ENCODE measurements around the gene MRPS18A.

DNA sequence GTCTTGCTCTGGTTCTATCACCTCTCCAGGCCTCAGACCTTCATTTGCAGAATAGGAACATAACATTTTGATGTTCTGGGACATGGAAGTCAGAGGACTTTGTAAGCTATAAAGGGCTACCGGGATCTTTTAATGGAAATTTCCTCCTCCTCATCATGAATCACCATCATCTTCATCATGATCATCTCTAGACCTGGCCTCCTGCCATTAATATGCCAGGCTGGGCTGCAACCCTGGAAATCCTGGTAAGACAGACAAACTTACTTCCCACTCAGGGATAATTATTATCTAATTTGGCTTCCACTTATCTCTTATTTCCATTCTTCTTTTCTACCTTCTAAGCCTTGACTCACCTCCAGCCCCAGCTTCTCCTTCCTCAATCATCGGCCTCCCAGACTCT lies 41.0 kb upstream of the MRPS18A start:
- TF ChIP-seq, protein P1, sequence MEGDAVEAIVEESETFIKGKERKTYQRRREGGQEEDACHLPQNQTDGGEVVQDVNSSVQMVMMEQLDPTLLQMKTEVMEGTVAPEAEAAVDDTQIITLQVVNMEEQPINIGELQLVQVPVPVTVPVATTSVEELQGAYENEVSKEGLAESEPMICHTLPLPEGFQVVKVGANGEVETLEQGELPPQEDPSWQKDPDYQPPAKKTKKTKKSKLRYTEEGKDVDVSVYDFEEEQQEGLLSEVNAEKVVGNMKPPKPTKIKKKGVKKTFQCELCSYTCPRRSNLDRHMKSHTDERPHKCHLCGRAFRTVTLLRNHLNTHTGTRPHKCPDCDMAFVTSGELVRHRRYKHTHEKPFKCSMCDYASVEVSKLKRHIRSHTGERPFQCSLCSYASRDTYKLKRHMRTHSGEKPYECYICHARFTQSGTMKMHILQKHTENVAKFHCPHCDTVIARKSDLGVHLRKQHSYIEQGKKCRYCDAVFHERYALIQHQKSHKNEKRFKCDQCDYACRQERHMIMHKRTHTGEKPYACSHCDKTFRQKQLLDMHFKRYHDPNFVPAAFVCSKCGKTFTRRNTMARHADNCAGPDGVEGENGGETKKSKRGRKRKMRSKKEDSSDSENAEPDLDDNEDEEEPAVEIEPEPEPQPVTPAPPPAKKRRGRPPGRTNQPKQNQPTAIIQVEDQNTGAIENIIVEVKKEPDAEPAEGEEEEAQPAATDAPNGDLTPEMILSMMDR (IDR thresholded peaks at IDR 0.05): no peak
- no peak for TF ChIP-seq POLR2A (IDR thresholded peaks at IDR 0.05)
- TF ChIP-seq EP300 (IDR thresholded peaks at IDR 0.05): no peak
